HUES48 (cell line): ENCODE results near the gene SPRED2.

ENCODE experiments used
- H3K27ac ChIP-seq: one replicate; pipeline ENCODE4 v1.7.0; 2013; ENCODE audit warnings: low read depth, low read length, inconsistent platforms
- H3K27me3 ChIP-seq: 2 replicates; pipeline ENCODE4 v1.6.1; 2013; ENCODE audit warnings: mild to moderate bottlenecking, low read length; ENCODE audit not compliant: control insufficient read depth, insufficient read depth
- H3K36me3 ChIP-seq: 2 replicates; pipeline ENCODE4 v1.6.1; 2013; ENCODE audit warnings: low read length; ENCODE audit not compliant: control insufficient read depth, insufficient read depth
- H3K4me1 ChIP-seq: 2 replicates; pipeline ENCODE4 v1.6.1; 2013; ENCODE audit warnings: mild to moderate bottlenecking, low read length; ENCODE audit not compliant: control insufficient read depth, insufficient read depth
- H3K4me3 ChIP-seq: 2 replicates; pipeline ENCODE4 v1.5.1; 2013; ENCODE audit warnings: mild to moderate bottlenecking, low read depth, low read length
- H3K9ac ChIP-seq: 2 replicates; pipeline ENCODE4 v1.6.1; 2013; ENCODE audit warnings: mild to moderate bottlenecking, low read depth, low read length, moderate library complexity
- H3K9me3 ChIP-seq: 2 replicates; pipeline ENCODE4 v1.6.1; 2013; ENCODE audit warnings: low read length; ENCODE audit not compliant: control insufficient read depth, insufficient read depth

SPRED2 gene

GRCh38 chr2:65411056-65411795 is 21.2 kb downstream of the SPRED2 start:
- H3K4me3 ChIP-seq, result no peak overlapping the region
- H3K9me3 ChIP-seq, result no peaks in the 10 kb centered on the region
- peaks cover 55% of the 10 kb centered on the region for H3K4me1 ChIP-seq
- no peaks in the 10 kb centered on the region for H3K27me3 ChIP-seq
- peak overlapping the region; percentile 59 for H3K27ac ChIP-seq
- H3K9ac ChIP-seq, result no peak overlapping the region
- no peaks in the 10 kb centered on the region for H3K36me3 ChIP-seq

- no peak overlapping the region for H3K9ac ChIP-seq
- no peak overlapping the region for H3K4me3 ChIP-seq
- no peaks in the 10 kb centered on the region for H3K36me3 ChIP-seq
- H3K4me1 ChIP-seq, result peaks cover 55% of the 10 kb centered on the region
- no peaks in the 10 kb centered on the region for H3K27me3 ChIP-seq
- no peak overlapping the region for H3K27ac ChIP-seq
- no peaks in the 10 kb centered on the region for H3K9me3 ChIP-seq
Measured at GRCh38 chr2:65409045-65409444, 23.4 kb downstream of the SPRED2 start.

DNA sequence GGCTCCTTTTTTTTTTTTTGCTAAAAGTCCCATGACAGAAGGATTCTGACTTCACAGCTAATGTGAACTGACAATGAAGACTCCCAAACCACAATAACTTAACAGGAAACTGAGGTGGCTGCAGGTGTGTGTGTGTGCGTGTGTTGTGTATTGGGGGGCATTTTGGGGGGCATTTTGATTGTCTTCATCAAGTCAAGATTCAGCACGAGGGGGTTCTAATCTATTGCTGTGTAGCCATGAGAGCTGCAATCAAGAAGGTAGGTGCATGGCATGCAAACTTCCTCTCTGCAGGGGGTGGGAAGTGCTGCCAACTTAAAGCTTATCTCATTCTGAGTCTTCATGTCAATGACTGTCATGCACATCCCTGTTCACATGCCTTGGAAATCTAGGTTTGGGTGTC is 25.2 kb downstream of the SPRED2 start:
- Histone ChIP-seq H3K27me3 (no peaks in the 10 kb centered on the region), H3K4me1 (peaks cover 41% of the 10 kb centered on the region), H3K27ac (no peak overlapping the region), H3K36me3 (no peaks in the 10 kb centered on the region), H3K9ac (no peak overlapping the region), H3K9me3 (no peaks in the 10 kb centered on the region), H3K4me3 (no peak overlapping the region)

DNA sequence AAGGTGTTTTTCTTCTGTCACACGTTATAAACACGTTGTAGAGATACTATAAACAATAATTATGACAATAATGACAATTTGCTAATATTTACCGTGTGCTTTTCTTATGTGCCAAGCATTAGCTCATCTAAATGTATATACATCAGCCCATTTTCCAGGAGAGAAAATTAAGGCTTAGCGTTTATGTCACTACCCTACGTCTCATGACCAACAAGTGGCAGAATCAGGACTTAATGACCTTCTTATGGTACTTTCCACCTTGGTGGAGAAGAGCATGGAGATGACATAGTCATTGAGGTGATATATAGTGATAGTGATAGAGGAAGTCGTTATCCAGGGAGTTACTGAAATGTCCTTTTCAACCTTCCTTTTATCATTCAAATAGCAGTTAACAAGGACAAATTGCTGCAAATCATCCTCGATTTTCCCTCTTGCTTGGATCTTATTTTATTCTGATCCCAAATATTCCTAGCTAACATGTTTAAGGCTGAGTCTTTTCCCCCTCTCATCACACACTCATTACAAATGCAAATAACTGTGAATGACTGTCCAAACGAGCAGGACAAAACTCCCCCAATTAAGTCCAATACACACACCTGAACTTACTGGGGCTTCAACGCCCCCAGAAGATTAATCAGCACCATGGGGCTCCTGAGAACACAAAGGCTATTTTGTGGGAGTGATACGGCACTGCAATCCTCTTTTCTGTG is 27.3 kb downstream of the SPRED2 start:
- Histone ChIP-seq H3K27me3 (no peaks in the 10 kb centered on the region), H3K9ac (no peak overlapping the region), H3K4me3 (no peak overlapping the region), H3K27ac (peak overlapping the region; percentile 16), H3K36me3 (no peaks in the 10 kb centered on the region), H3K9me3 (no peaks in the 10 kb centered on the region), H3K4me1 (peaks cover 29% of the 10 kb centered on the region)

- Histone ChIP-seq H3K36me3 (no peaks in the 10 kb centered on the region), H3K9me3 (no peaks in the 10 kb centered on the region), H3K9ac (no peak overlapping the region), H3K27me3 (no peaks in the 10 kb centered on the region), H3K4me3 (no peak overlapping the region), H3K4me1 (peaks cover 29% of the 10 kb centered on the region), H3K27ac (no peak overlapping the region)
Measured at GRCh38 chr2:65403529-65403915, 28.9 kb downstream of the SPRED2 start.

DNA sequence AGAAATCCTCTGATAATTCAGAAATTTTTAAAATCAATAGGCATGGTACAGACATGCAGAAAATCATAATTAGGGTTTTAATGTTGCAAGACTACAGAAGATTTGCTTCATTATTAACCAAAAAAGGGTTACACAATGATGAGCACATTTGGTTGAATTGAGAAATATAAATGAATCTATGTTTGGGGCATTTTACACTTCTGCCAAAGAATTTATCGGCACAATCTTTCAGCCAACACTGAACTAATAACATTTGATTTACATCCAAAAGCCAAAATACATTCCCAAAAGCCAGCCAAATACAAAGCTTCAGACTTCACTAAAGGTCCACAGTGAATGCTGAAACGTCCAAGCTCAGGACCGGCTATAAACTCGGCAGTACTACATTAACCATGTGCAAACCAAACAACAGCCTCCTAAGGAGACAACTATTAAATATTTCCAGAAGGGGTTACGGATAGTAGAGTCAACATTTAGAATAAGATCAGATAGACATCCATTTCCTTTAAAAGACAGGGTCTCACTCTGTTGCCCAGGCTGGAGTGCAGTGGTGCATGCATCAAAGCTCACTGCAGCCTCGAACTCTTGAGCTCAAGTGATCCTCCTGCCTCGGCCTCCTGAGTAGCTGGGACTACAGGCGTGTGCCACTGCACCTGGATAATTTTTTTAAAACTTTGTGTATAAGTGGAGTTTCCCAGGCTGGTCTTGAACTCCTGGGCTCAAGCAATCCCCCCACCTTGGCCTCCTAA is 29.4 kb downstream of the SPRED2 start:
- no peak overlapping the region for H3K9ac ChIP-seq
- no peaks in the 10 kb centered on the region for H3K27me3 ChIP-seq
- no peak overlapping the region for H3K4me3 ChIP-seq
- no peak overlapping the region for H3K27ac ChIP-seq
- H3K4me1 ChIP-seq, result peaks cover 29% of the 10 kb centered on the region
- H3K36me3 ChIP-seq, result no peaks in the 10 kb centered on the region
- no peaks in the 10 kb centered on the region for H3K9me3 ChIP-seq

- Histone ChIP-seq H3K4me3 (no peak overlapping the region), H3K4me1 (peaks cover 25% of the 10 kb centered on the region), H3K27ac (no peak overlapping the region), H3K9ac (no peak overlapping the region), H3K27me3 (no peaks in the 10 kb centered on the region), H3K9me3 (no peaks in the 10 kb centered on the region), H3K36me3 (no peaks in the 10 kb centered on the region)
Measured at GRCh38 chr2:65402323-65402722, 30.1 kb downstream of the SPRED2 start.

DNA sequence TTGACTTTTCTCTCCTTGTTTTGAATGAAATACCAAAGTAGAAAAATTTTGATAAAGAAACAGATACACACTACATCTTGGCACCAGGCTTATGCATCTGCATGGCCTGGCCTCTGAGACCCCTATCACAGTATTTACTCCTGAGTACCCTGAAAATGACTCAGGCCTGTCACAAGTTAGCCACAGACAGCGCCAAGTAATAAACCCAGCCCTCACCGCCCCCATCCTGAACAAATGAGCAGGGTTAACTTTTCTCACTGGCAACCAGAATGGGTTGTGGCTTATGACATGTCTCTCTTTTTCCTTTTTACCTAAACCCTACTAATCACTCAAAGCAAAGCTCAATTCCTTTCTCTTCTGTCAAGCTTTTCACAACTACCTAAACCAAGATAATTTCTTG is 35.3 kb downstream of the SPRED2 start:
- Histone ChIP-seq H3K27me3 (no peaks in the 10 kb centered on the region), H3K9me3 (no peaks in the 10 kb centered on the region), H3K27ac (no peak overlapping the region), H3K36me3 (no peaks in the 10 kb centered on the region), H3K4me3 (no peak overlapping the region), H3K9ac (no peak overlapping the region), H3K4me1 (peaks cover 26% of the 10 kb centered on the region)

- no peak overlapping the region for H3K27ac ChIP-seq
- no peaks in the 10 kb centered on the region for H3K9me3 ChIP-seq
- H3K27me3 ChIP-seq, result no peaks in the 10 kb centered on the region
- H3K4me3 ChIP-seq, result no peak overlapping the region
- peaks cover 26% of the 10 kb centered on the region for H3K4me1 ChIP-seq
- H3K36me3 ChIP-seq, result no peaks in the 10 kb centered on the region
- H3K9ac ChIP-seq, result no peak overlapping the region
Measured at GRCh38 chr2:65396348-65397026, 35.9 kb downstream of the SPRED2 start.

GRCh38 chr2:65395621-65396347 is 36.6 kb downstream of the SPRED2 start:
- no peaks in the 10 kb centered on the region for H3K27me3 ChIP-seq

More at GRCh38 chr2:65395621-65396347, 36.6 kb downstream of the SPRED2 start:
- no peak overlapping the region for H3K27ac ChIP-seq
- H3K9ac ChIP-seq, result no peak overlapping the region
- H3K4me3 ChIP-seq, result no peak overlapping the region
- no peaks in the 10 kb centered on the region for H3K36me3 ChIP-seq
- no peaks in the 10 kb centered on the region for H3K9me3 ChIP-seq
- peaks cover 26% of the 10 kb centered on the region for H3K4me1 ChIP-seq
